NCI-H1694 (cell line): ENCODE data around the gene GRM4.

Experiments used
- DNase-seq: peaks from one replicate; lab custom pipeline; 2025; lab: John Stamatoyannopoulos, UW

The GRM4 gene

DNA sequence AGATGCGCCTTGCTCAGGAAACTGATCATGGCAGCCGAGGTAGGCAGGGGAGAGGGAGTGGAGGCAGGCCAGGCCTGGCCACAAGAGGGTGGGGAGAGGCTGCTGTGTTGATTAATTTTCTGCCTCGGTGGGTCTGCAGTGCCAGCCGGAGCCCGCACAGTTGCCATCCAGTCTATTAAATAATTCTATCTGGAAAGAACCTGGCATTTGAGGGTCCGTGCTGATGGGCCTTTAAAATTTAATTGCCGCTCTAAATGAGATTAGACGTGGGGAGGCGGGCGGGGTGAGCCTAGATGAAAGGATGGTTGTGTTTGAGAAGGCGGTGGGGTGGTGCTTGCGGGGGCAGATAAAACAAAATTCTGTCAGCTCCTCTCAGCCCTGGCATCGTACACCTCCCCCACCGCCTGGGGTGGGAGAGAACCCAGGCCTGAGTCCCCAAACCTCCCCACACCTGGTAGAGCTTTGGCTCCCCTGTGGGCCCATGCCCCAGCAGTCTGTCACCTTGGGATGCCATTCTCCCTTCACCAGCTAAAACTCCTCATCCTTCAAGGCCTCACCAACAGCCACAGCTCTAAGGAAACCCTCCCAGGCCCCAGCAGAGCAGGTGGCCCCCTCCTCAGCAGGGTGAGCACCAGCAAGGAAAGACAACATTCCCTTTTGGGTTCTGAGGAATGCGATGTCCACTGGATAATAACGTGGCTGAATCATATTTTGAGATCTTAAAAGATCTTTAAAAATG lies 167.3 kb downstream of the GRM4 start:
- DNase-seq, result no peak

DNA sequence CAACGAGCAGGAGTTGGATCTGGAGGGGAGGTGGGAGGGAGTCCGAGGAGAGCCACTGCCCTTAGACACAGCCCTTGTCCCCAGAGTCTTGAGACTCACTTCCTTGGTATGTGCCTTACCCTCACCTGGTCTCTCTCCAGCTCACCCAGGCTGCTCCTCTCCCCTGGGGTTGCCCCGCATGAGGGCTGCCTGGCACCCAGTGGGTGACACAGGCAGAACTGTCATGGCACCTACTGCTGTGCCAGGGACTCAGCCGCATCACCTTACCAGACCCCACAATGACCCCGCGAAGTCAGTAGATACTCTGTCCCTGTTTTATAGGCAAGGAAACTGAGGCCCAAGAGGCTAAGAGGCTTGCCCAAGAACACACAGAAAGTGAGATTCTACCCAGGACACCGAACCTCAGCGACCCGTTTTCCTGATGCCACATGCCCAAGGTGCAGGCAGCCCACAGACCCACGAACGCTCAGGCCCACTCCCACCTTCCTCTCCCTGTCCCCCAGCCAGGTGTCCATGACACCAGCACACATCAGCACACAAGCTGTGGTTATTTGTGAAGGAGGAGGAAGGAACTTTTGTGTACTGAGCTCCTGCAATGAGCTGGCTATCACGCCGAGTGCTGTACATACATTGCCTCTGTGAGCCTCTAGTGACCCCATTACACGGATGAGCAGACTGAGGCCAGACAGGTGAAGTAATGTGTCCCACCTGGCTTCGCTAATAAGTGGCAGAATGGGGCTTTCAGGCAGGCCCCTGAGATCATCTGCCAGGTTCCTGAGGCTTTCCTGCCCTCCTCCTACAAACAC lies 168.1 kb downstream of the GRM4 start:
- no peak for DNase-seq

DNA sequence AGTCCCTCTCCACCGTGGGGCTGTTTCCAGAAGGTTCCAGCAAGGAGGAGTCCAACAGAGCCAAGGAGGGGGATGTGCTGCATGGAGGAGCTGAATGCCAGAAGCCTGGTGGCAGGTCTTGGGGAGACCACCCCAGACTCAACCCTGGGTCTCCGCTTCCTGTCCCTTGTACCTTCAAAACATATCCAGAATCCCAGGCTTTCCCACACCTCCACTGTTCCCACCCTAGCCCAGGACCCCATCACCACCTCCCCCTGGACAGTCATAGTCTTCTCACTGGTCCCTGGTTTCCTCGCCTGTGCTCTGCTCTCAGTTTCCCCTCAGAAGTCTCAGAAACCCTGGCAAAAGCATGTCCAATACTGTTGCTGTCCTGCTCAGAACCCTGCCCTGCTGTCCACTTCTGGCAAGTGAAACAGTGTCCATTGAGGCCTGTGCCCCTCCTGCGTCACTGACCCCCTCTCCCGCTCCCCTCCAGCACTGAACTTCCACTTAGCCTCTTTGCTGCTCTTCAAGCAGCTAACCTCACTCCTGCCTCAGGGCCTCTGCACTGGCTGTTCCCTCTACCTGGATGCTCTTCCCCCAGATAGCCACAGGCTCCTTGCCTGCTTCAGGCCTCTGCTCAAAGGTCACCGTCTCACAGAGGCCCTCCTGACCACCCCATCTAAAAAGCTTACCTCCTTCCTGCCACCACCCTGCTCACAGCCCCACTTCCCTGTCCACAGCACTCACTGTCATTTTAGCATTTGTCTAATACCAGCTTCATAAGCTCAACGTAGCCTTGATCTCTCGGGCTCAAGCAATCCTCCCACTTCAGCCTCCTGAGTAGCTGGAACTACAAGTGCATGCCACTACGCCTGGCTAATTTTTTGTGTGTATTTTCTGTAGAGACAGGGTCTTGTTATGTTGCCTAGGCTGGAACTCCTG lies 169.2 kb downstream of the GRM4 start:
- no peak for DNase-seq

DNA sequence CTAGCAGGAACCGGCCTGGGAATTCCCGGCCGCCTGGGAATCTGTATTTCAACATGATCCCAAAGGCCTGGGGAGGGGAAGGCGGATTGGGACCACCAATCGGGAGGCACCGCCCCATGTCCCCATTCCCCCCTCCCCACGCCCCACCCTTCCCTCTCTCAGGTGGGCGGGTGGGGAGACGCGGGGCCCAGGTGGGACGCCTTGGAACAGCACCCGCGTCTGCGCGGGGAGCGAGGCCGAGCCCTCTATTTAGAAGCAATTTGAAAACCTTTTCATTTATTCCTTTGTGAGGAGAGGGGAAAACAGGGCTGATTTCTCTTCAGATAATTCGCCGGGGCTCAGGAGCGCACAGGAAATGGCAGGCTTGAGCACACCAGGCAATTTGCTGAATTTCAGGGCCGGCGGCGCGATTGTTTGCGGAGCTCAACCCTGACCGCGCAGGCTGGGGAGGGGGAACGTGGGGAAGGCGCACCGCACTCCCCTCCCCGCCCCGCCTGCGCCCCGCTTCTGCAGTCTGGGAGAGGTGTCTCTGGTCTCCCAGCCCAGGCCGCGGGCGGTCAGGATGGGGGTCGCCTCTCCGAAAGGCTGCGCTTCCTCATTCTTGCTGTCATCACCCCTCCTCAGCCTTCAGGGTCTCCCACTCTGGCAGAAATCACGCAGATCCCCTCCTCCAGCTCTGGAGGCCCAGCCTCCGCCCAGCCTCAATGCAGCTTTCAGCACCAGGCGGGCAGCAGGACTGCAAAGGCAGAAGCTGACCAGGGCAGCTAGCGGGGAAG lies 170.0 kb downstream of the GRM4 start:
- no peak for DNase-seq

DNA sequence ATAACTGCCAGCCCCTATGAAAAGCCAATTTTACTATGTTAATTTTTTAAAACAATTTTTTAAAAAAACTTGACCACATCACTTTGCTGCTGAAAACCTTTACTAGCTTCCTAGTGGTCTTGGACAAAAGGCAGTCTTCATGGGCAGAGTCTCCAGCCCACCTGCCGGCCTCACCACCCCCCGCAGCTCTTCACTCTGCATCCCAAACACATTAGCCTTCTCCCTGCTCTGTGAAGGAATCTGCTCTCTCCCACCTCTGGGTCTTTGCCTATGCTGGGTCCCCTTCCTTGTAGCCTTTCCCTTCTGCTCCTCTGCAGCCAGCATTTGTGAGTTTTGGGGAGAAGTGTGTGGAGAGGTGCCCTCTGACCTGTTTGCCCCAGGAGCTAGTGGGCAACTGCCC lies 171.4 kb downstream of the GRM4 start:
- no peak for DNase-seq

DNA sequence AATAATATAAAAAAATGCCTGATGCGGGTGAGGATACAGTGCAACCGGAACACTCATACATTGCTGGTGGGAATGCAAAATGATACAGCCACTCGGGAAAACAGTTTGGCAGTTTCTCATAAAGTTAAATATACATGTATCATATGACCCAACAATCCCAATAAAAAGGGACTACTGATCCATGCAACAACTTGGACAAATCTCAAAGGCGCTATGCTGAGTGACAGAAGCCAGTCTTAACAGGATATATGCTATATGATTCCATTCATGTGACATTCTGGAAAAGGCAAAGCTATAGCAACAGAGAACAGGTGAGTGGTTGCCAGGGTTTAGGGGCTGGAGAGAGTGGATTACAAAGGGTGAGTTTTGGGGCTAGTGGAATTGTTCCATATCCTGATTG lies 171.9 kb downstream of the GRM4 start:
- DNase-seq, result no peak

DNA sequence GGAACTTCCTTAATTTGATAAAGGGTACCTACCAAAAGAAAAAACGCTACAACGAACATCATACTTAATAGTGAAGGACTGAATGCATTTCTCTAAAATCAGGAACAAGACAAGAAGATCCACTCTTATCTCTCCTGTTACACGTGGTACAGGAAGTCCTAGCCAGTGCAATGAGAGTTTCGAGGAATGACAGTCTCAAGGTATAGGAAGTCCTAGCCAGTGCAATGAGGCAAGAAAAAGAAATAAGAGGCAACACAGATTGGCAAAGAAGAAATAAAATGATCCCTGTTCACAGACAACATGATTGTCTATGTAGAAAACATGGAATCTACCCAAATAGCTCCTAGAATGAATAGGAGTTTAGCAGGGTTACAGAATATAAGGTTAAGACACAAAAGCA lies 174.3 kb downstream of the GRM4 start:
- DNase-seq, result no peak
